GM23338 (cell line): ENCODE results near the gene KCTD14. TPM values are rescaled to one million over a fixed set of nuclear protein-coding genes. Genes with fewer than 3 reads are reported as not detected.

ENCODE experiments used
- ATAC-seq: fragments of 200-7000 bp; cut with Tn5 transposase; 3 replicates; pipeline ENCODE4 v1.9.1; 2020
- DNase-seq: peaks from one replicate; pipeline ENCODE4 v3.0.0-alpha.2; 2015; ENCODE audit warnings: low spot score
- H2AFZ ChIP-seq: fragments of 200-600 bp; sonication (generic); 2 replicates; pipeline ENCODE4 v1.8.0; 2016; ENCODE audit warnings: antibody characterized with exemption, mild to moderate bottlenecking, moderate library complexity
- H3F3A ChIP-seq: fragments of 200-600 bp; sonication (generic); replicated peaks from 2 replicates; pipeline ENCODE4 v1.8.0; 2017; ENCODE audit warnings: antibody characterized with exemption, mixed run types, low read depth
- H3K27ac ChIP-seq: fragments of 200-600 bp; sonication (generic); 2 replicates; pipeline ENCODE4 v1.6.1; 2016; ENCODE audit warnings: low read depth
- H3K27me3 ChIP-seq: fragments of 200-600 bp; sonication (generic); 2 replicates; pipeline ENCODE4 v1.8.0; 2016; ENCODE audit warnings: mild to moderate bottlenecking, mixed run types, moderate library complexity; ENCODE audit not compliant: insufficient read depth
- H3K36me3 ChIP-seq: fragments of 200-600 bp; sonication (generic); 2 replicates; pipeline ENCODE4 v1.8.0; 2016; ENCODE audit warnings: mild to moderate bottlenecking; ENCODE audit not compliant: insufficient read depth
- H3K4me1 ChIP-seq: fragments of 200-600 bp; sonication (generic); 2 replicates; pipeline ENCODE4 v1.8.0; 2016; ENCODE audit warnings: mild to moderate bottlenecking, moderate library complexity; ENCODE audit not compliant: insufficient read depth
- H3K4me2 ChIP-seq: fragments of 200-600 bp; sonication (generic); 2 replicates; pipeline ENCODE4 v1.7.1; 2017; ENCODE audit warnings: mixed run types
- H3K4me3 ChIP-seq: fragments of 200-600 bp; sonication (generic); 2 replicates; pipeline ENCODE4 v1.6.1; 2016; ENCODE audit warnings: mixed run types
- H3K79me2 ChIP-seq: fragments of 200-600 bp; sonication (generic); replicated peaks from 2 replicates; pipeline ENCODE4 v1.8.0; 2017; ENCODE audit warnings: mild to moderate bottlenecking; ENCODE audit not compliant: insufficient read depth
- H3K9me2 ChIP-seq: fragments of 200-600 bp; sonication (generic); 2 replicates; pipeline ENCODE4 v1.8.0; 2017; ENCODE audit not compliant: insufficient read depth
- H4K20me1 ChIP-seq: fragments of 200-600 bp; sonication (generic); replicated peaks from 2 replicates; pipeline ENCODE4 v1.8.0; 2017; ENCODE audit warnings: mild to moderate bottlenecking; ENCODE audit not compliant: insufficient read depth
- H3K27ac Mint-ChIP-seq: 2 replicates; pipeline ENCODE4 v1.8.0; 2020; ENCODE audit warnings: inconsistent platforms, mild to moderate bottlenecking, moderate library complexity, mixed read lengths
- H3K27me3 Mint-ChIP-seq: 3 replicates; pipeline ENCODE4 v1.8.0; 2022; ENCODE audit warnings: low read depth, mild to moderate bottlenecking, moderate library complexity, mixed read lengths, inconsistent platforms; ENCODE audit not compliant: insufficient read depth, poor library complexity
- H3K36me3 Mint-ChIP-seq: 3 replicates; pipeline ENCODE4 v1.8.0; 2021; ENCODE audit warnings: low read depth, mild to moderate bottlenecking, inconsistent platforms, moderate library complexity, mixed read lengths
- H3K4me1 Mint-ChIP-seq: 3 replicates; pipeline ENCODE4 v1.8.0; 2020; ENCODE audit warnings: mild to moderate bottlenecking, inconsistent platforms, mixed read lengths
- H3K4me3 Mint-ChIP-seq: 3 replicates; pipeline ENCODE4 v1.8.0; 2021; ENCODE audit warnings: moderate library complexity, mild to moderate bottlenecking, inconsistent platforms, mixed read lengths
- H3K9me3 Mint-ChIP-seq: 3 replicates; pipeline ENCODE4 v1.8.0; 2020; ENCODE audit warnings: moderate library complexity, mild to moderate bottlenecking, inconsistent platforms, mixed read lengths
- CREB1 ChIP-seq: fragments of 250-450 bp; sonication (Bioruptor Pico); IDR thresholded peaks from 2 replicates; pipeline ENCODE4 v1.5.0; 2020; ENCODE audit warnings: low read depth, mild to moderate bottlenecking, moderate library complexity
- CTCF ChIP-seq, 2 experiments: fragments of 200-600 bp in 1 of 2; sonication (generic) in 1 of 2; conservative IDR thresholded peaks; 2 replicates each; pipeline versions ENCODE4 v1.5.1 to v1.6.1; 2016 to 2017; ENCODE audit warnings: antibody characterized with exemption in 2 of 2, low read depth in 2 of 2, mild to moderate bottlenecking in 2 of 2, moderate library complexity in 1 of 2
- EZH2 ChIP-seq: fragments of 200-600 bp; sonication (generic); IDR thresholded peaks from one replicate; pipeline ENCODE4 v1.8.0; 2017; ENCODE audit warnings: antibody characterized with exemption, mild to moderate bottlenecking, low read depth; ENCODE audit not compliant: unreplicated experiment
- EZH2phosphoT487 ChIP-seq: fragments of 200-600 bp; sonication (generic); IDR thresholded peaks from one replicate; pipeline ENCODE4 v1.8.1; 2018; ENCODE audit warnings: antibody characterized with exemption; ENCODE audit not compliant: unreplicated experiment
- JUNB ChIP-seq: IDR thresholded peaks from one replicate; pipeline ENCODE4 v1.6.1; 2016; ENCODE audit warnings: antibody characterized with exemption; ENCODE audit not compliant: unreplicated experiment
- NANOG ChIP-seq: IDR thresholded peaks from 2 replicates; pipeline ENCODE4 v1.6.1; 2016; ENCODE audit warnings: antibody characterized with exemption, borderline replicate concordance
- POLR2AphosphoS5 ChIP-seq: IDR thresholded peaks from 2 replicates; pipeline ENCODE4 v1.6.1; 2016; ENCODE audit warnings: antibody characterized with exemption, low read depth
- REST ChIP-seq: IDR thresholded peaks from one replicate; pipeline ENCODE4 v1.6.1; 2018; ENCODE audit warnings: antibody characterized with exemption; ENCODE audit not compliant: unreplicated experiment
- STAT1 ChIP-seq: IDR thresholded peaks from one replicate; pipeline ENCODE4 v1.6.1; 2016; ENCODE audit warnings: antibody characterized with exemption; ENCODE audit not compliant: unreplicated experiment
- ZNF114 ChIP-seq: fragments of 250-450 bp; sonication (Bioruptor Pico); IDR thresholded peaks from 2 replicates; pipeline ENCODE4 v1.5.0; 2020; ENCODE audit warnings: mild to moderate bottlenecking, moderate library complexity
- ZNF331 ChIP-seq: fragments of 250-450 bp; sonication (Bioruptor Pico); IDR thresholded peaks from 2 replicates; pipeline ENCODE4 v1.5.0; 2020; ENCODE audit warnings: low read depth, mild to moderate bottlenecking, moderate library complexity
- ZNF462 ChIP-seq: fragments of 250-450 bp; sonication (Bioruptor Pico); IDR thresholded peaks from 2 replicates; pipeline ENCODE4 v1.5.0; 2020; ENCODE audit warnings: mild to moderate bottlenecking, moderate library complexity
- polyA plus RNA-seq: library from polyadenylated mRNA; unstranded; fragments of >200 nt; fragmentation: Nextera tagmentation; extraction: Ambion mirVana; gene quantifications from 2 replicates; pipeline ENCODE4 v1.2.1, GENCODE V29; 2016
- total RNA-seq: library from RNA; depleted of rRNA; stranded (reverse); fragments of >200 nt; shearing (Covaris generic); gene quantifications from 2 replicates; pipeline ENCODE4 v1.2.3, GENCODE V29; 2014
- TF ChIP-seq, protein P1 (sequence below): IDR thresholded peaks from 2 replicates; pipeline ENCODE4 v1.6.1; 2016; ENCODE audit warnings: antibody characterized with exemption

The KCTD14 gene
- total and polyA plus RNA-seq, 2 experiments from 2014 or later: 5.9 to 19.1 TPM

- Histone ChIP-seq H3K4me3 (no peak overlapping the region), H3K27ac (no peak overlapping the region), H3K79me2 (no peaks in the 10 kb centered on the region), H3K27me3 (no peaks in the 10 kb centered on the region), H2AFZ (no peak overlapping the region), H3K4me2 (no peak overlapping the region), H3K9me2 (peaks cover 7% of the 10 kb centered on the region; the same call in 1 of the 2 replicates), H3K4me1 (peaks cover 10% of the 10 kb centered on the region; the same call in 1 of the 2 replicates), H3K36me3 (no peaks in the 10 kb centered on the region), H4K20me1 (no peaks in the 10 kb centered on the region), H3F3A (no peaks in the 10 kb centered on the region)
- Mint-ChIP-seq H3K36me3 (no peaks in the 10 kb centered on the region), H3K27ac (no peak overlapping the region), H3K9me3 (no peaks in the 10 kb centered on the region), H3K4me1 (peaks cover 13% of the 10 kb centered on the region), H3K4me3 (no peak overlapping the region), H3K27me3 (peaks cover 3% of the 10 kb centered on the region)
- no peak for DNase-seq
- ATAC-seq: no peak
- TF ChIP-seq EZH2: no peak
- no peak for TF ChIP-seq ZNF462 (CRISPR knock-in tag)
- no peak for TF ChIP-seq NANOG
- TF ChIP-seq CREB1: no peak
- no peak for TF ChIP-seq JUNB
- no peak for TF ChIP-seq CTCF (conservative IDR thresholded peaks at IDR 0.05; ENCODE audit: low read depth in 2 of 2)
- TF ChIP-seq REST: no peak
- no peak for TF ChIP-seq EZH2phosphoT487
- no peak for TF ChIP-seq ZNF331 (CRISPR knock-in tag)
- no peak for TF ChIP-seq ZNF114
- no peak for TF ChIP-seq POLR2AphosphoS5
- TF ChIP-seq, protein P1, sequence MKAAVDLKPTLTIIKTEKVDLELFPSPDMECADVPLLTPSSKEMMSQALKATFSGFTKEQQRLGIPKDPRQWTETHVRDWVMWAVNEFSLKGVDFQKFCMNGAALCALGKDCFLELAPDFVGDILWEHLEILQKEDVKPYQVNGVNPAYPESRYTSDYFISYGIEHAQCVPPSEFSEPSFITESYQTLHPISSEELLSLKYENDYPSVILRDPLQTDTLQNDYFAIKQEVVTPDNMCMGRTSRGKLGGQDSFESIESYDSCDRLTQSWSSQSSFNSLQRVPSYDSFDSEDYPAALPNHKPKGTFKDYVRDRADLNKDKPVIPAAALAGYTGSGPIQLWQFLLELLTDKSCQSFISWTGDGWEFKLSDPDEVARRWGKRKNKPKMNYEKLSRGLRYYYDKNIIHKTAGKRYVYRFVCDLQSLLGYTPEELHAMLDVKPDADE: no peak
- no peak for TF ChIP-seq STAT1
Measured at GRCh38 chr11:78054971-78055370, 31.9 kb upstream of the KCTD14 start.
